HG02610 (cell line): ENCODE results near the gene TLR2.

Experiments
- ATAC-seq: cut with Tn5 transposase; IDR thresholded peaks from one replicate; pipeline ENCODE4 v1.9.1; 2021; ENCODE audit warnings: mild to moderate bottlenecking, moderate library complexity; ENCODE audit not compliant: unreplicated experiment

Gene TLR2

GRCh38 chr4:153684182-153684970 lies at the start of gene TLR2:
Gene TLR2, plus strand, starts transcription at chr4:153684280. Its CDS starts 18,628 bp downstream, at chr4:153702908.
- ATAC-seq: peak; percentile 96

- ATAC-seq: no peak
These were observed 49.2 kb upstream of the TLR2 start for GRCh38 chr4:153634738-153635353.

- ATAC-seq: no peak
These were observed 48.2 kb upstream of the TLR2 start for GRCh38 chr4:153635846-153636245.

GRCh38 chr4:153637201-153637600 lies 46.9 kb upstream of the TLR2 start:
- no peak for ATAC-seq

- no peak for ATAC-seq
These were observed 46.1 kb upstream of the TLR2 start for GRCh38 chr4:153638011-153638410.

- no peak for ATAC-seq
These were observed 45.1 kb upstream of the TLR2 start for GRCh38 chr4:153638999-153639398.

- no peak for ATAC-seq
These were observed 44.0 kb upstream of the TLR2 start for GRCh38 chr4:153639833-153640802.

GRCh38 chr4:153641532-153641931 lies 42.5 kb upstream of the TLR2 start:
- ATAC-seq: no peak

- ATAC-seq: peak; percentile 80
These were observed 40.4 kb upstream of the TLR2 start for GRCh38 chr4:153643406-153644383.

GRCh38 chr4:153645183-153645582 lies 38.9 kb upstream of the TLR2 start:
- no peak for ATAC-seq

- ATAC-seq: no peak
These were observed 37.8 kb upstream of the TLR2 start for GRCh38 chr4:153646261-153646660.

- ATAC-seq: no peak
These were observed 37.1 kb upstream of the TLR2 start for GRCh38 chr4:153646978-153647377.

- no peak for ATAC-seq
These were observed 36.1 kb upstream of the TLR2 start for GRCh38 chr4:153647975-153648374.

- no peak for ATAC-seq
These were observed 34.5 kb upstream of the TLR2 start for GRCh38 chr4:153649572-153649991.

GRCh38 chr4:153651116-153651515 lies 33.0 kb upstream of the TLR2 start:
- ATAC-seq: no peak

GRCh38 chr4:153651587-153651986 lies 32.5 kb upstream of the TLR2 start:
- no peak for ATAC-seq

- no peak for ATAC-seq
These were observed 31.9 kb upstream of the TLR2 start for GRCh38 chr4:153652051-153652784.

- no peak for ATAC-seq
These were observed 29.0 kb upstream of the TLR2 start for GRCh38 chr4:153655002-153655541.

GRCh38 chr4:153655928-153656327 lies 28.2 kb upstream of the TLR2 start:
- no peak for ATAC-seq
